Lung (tissue), 12 donors: ENCODE data around the gene CLCN6. TPM values are rescaled to one million over a fixed set of nuclear protein-coding genes. Genes with fewer than 3 reads are reported as not detected.

Source experiments
- ATAC-seq: fragments of 200-7000 bp; cut with Tn5 transposase; one replicate; pipeline ENCODE4 v1.9.1; 2020; ENCODE audit warnings: moderate number of reproducible peaks; ENCODE audit not compliant: insufficient read depth, low FRiP score
- DNase-seq, 3 donors: peaks; one replicate each; pipeline ENCODE4 v3.0.0-alpha.2; 2013 to 2017
- H3K27ac ChIP-seq, 2 donors: one replicate each; pipeline ENCODE4 v1.5.1; 2013; ENCODE audit warnings: mild to moderate bottlenecking in 2 of 2, moderate library complexity in 2 of 2, control low read depth in 1 of 2, inconsistent platforms in 1 of 2, low read depth in 1 of 2, low read length in 1 of 2
- H3K27me3 ChIP-seq, 3 donors: one replicate each; pipeline ENCODE4 v1.5.1; 2013; ENCODE audit warnings: low read length in 2 of 3; ENCODE audit not compliant: control insufficient read depth in 3 of 3, insufficient read depth in 3 of 3
- H3K36me3 ChIP-seq, 4 donors: one replicate each; pipeline ENCODE4 v1.5.1; 2013; ENCODE audit warnings: low read length in 4 of 4, mild to moderate bottlenecking in 1 of 4, moderate library complexity in 1 of 4; ENCODE audit not compliant: control insufficient read depth in 4 of 4, insufficient read depth in 4 of 4
- H3K4me1 ChIP-seq, 5 donors: one replicate each; pipeline ENCODE4 v1.5.1; 2013; ENCODE audit warnings: low read length in 5 of 5, mild to moderate bottlenecking in 2 of 5, moderate library complexity in 1 of 5; ENCODE audit not compliant: control insufficient read depth in 5 of 5, insufficient read depth in 5 of 5
- H3K4me3 ChIP-seq: one replicate; pipeline ENCODE4 v1.5.1; 2013; ENCODE audit warnings: mild to moderate bottlenecking, control low read depth, moderate library complexity
- H3K9ac ChIP-seq, 2 donors: one replicate each; pipeline ENCODE4 v1.5.1; 2013; ENCODE audit warnings: low read length in 2 of 2, control low read depth in 1 of 2; ENCODE audit not compliant: insufficient read depth in 1 of 2
- H3K9me3 ChIP-seq, 4 donors: one replicate each; pipeline ENCODE4 v1.5.1; 2013; ENCODE audit warnings: low read length in 3 of 4, mild to moderate bottlenecking in 1 of 4, moderate library complexity in 1 of 4; ENCODE audit not compliant: control insufficient read depth in 4 of 4, insufficient read depth in 3 of 4
- CTCF ChIP-seq: IDR thresholded peaks from 2 replicates; pipeline ENCODE4 v1.5.1; 2012; ENCODE audit warnings: mild to moderate bottlenecking; ENCODE audit errors: control extremely low read depth, extremely low read depth
- WGBS, 2 donors: extraction: QIAGEN DNeasy Blood & Tissue Kit; methylation state at CpG; one replicate each; pipeline ENCODE4 v1.1.7; 2013; 5-methylcytosine and 5-hydroxymethylcytosine counted together
- polyA plus RNA-seq, 2 donors: library from polyadenylated mRNA; stranded (reverse); fragments of 200-250 nt; gene quantifications; one replicate each; pipeline ENCODE4 v1.2.1, GENCODE V29; 2013
- total RNA-seq, 2 donors: library from RNA; depleted of rRNA in 1 of 2; stranded (reverse); fragments of >200 nt in 1 of 2; gene quantifications; one replicate each; pipeline ENCODE4 v1.2.1, GENCODE V29; 2014 to 2021
- donor health status: control.
- donor health status: control.
- donor health status: Bipolar disorder and iron deficiency.
- donor health status: healthy.
- donor health status: DM: yes; HTN: yes; CAD: no.

The CLCN6 gene
- total and polyA plus RNA-seq, 4 donors, result 16.7 to 35.7 (median 18.1) TPM

- no peak for ATAC-seq
- Histone ChIP-seq H3K9me3 (no peaks in the 10 kb centered on the region), H3K27me3 (no peaks in the 10 kb centered on the region), H3K36me3 (peaks cover 10 to 56% (median 34%) of the 10 kb centered on the region in 4 donors), H3K27ac (peak overlapping the region in 1 of 2 donors; percentile 70), H3K9ac (no peak overlapping the region), H3K4me1 (peaks cover 0 to 23% (median 0%) of the 10 kb centered on the region in 5 donors), H3K4me3 (no peak overlapping the region)
- 91 to 95% methylated on average over 13 to 14 of the region's 14 CpGs for WGBS, 2 donors
- DNase-seq, result no peak
- TF ChIP-seq CTCF, result no peak
Measured at GRCh38 chr1:11795238-11795890, 10.6 kb upstream of the CLCN6 start.

GRCh38 chr1:11796036-11796828 lies 9.8 kb upstream of the CLCN6 start:
- ATAC-seq (no peak), DNase-seq (no peak)
- H3K4me1 ChIP-seq, result peaks cover 0 to 24% (median 0%) of the 10 kb centered on the region in 5 donors
- peaks cover 0 to 6% (median 0%) of the 10 kb centered on the region in 4 donors for H3K9me3 ChIP-seq
- peaks cover 10 to 62% (median 34%) of the 10 kb centered on the region in 4 donors for H3K36me3 ChIP-seq
- H3K4me3 ChIP-seq, result peak overlapping the region; percentile 9
- TF ChIP-seq CTCF, result no peak
- no peaks in the 10 kb centered on the region for H3K27me3 ChIP-seq
- WGBS, 2 donors, result 94 to 97% methylated on average over 15 of the region's 15 CpGs
- peak overlapping the region; percentile 32 to 70 for H3K27ac ChIP-seq
- H3K9ac ChIP-seq, result no peak overlapping the region

GRCh38 chr1:11797525-11798216 lies 8.3 kb upstream of the CLCN6 start:
- Histone ChIP-seq H3K36me3 (peaks cover 10 to 52% (median 24%) of the 10 kb centered on the region in 4 donors), H3K27ac (peak overlapping the region; percentile 15 to 64)
- peak in 2 of 3 donors; percentile 58 to 76 for DNase-seq

More at GRCh38 chr1:11797525-11798216, 8.3 kb upstream of the CLCN6 start:
- no peak overlapping the region for H3K9ac ChIP-seq
- H3K4me1 ChIP-seq, result peaks cover 0 to 12% (median 5%) of the 10 kb centered on the region in 5 donors
- H3K9me3 ChIP-seq, result peaks cover 0 to 6% (median 0%) of the 10 kb centered on the region in 4 donors
- no peak for TF ChIP-seq CTCF
- WGBS, 2 donors, result 79 to 91% methylated on average over 6 of the region's 6 CpGs
- no peak overlapping the region for H3K4me3 ChIP-seq
- ATAC-seq, result peak; percentile 77
- no peaks in the 10 kb centered on the region for H3K27me3 ChIP-seq
